HEK293 (cell line): ENCODE results near the gene SHC4.

Experiments
- CTCF ChIA-PET: fragments of 350-600 bp; formaldehyde crosslinking; extraction: SDS; loops from one replicate; lab custom pipeline; 2021; ENCODE audit warnings: antibody characterized with exemption; lab: Yijun Ruan, JAX
- POLR2A ChIA-PET: fragments of 300-600 bp; formaldehyde crosslinking; extraction: SDS; loops from one replicate; lab custom pipeline; 2020; ENCODE audit warnings: antibody characterized with exemption, inconsistent platforms; lab: Yijun Ruan, JAX
- H3K27ac ChIP-seq: fragments of 200-500 bp; sonication (Bioruptor generic); 2 replicates; pipeline ENCODE4 v1.5.1; 2014; ENCODE audit warnings: low read depth, low read length, control low read depth, inconsistent platforms; ENCODE audit errors: extremely low read depth
- H3K36me3 ChIP-seq, 2 experiments: fragments of 200-500 bp in 1 of 2; sonication (Bioruptor generic) in 1 of 2; 1 replicate in 1 of 2; 2 replicates in 1 of 2; pipeline ENCODE4 v1.5.1; 2014 to 2017; ENCODE audit warnings: inconsistent platforms in 2 of 2, low read length in 2 of 2; ENCODE audit not compliant: control insufficient read depth in 2 of 2, insufficient read depth in 1 of 2
- H3K4me1 ChIP-seq: fragments of 200-500 bp; sonication (Bioruptor generic); 2 replicates; pipeline ENCODE4 v1.5.1; 2014; ENCODE audit warnings: mild to moderate bottlenecking, low read length, inconsistent platforms; ENCODE audit not compliant: control insufficient read depth, insufficient read depth
- H3K4me3 ChIP-seq: 2 replicates; pipeline ENCODE4 v1.5.1; 2011; ENCODE audit warnings: low read depth, mild to moderate bottlenecking, control low read depth, low read length, moderate library complexity
- H3K9me3 ChIP-seq: fragments of 200-500 bp; sonication (Bioruptor generic); 2 replicates; pipeline ENCODE4 v1.5.1; 2014; ENCODE audit warnings: low read depth, low read length, inconsistent platforms; ENCODE audit not compliant: control insufficient read depth, insufficient read depth
- BCL6B ChIP-seq: fragments of 450-650 bp; formaldehyde crosslinking; IDR thresholded peaks from 2 replicates; pipeline ENCODE4 v1.5.1; 2017; ENCODE audit warnings: missing biosample characterization, missing genetic modification characterization
- CTCF ChIP-seq: fragments of 450-650 bp; formaldehyde crosslinking; IDR thresholded peaks from 2 replicates; pipeline ENCODE4 v1.5.1; 2016; ENCODE audit warnings: missing biosample characterization, missing genetic modification characterization
- HOXA7 ChIP-seq: sonication (generic); formaldehyde crosslinking; IDR thresholded peaks from 2 replicates; pipeline ENCODE4 v1.8.1; 2022; ENCODE audit warnings: missing genetic modification reagents, borderline replicate concordance
- KLF16 ChIP-seq: fragments of 450-650 bp; formaldehyde crosslinking; IDR thresholded peaks from 2 replicates; pipeline ENCODE4 v1.5.1; 2017; ENCODE audit warnings: missing biosample characterization, missing genetic modification characterization
- PRDM1 ChIP-seq: fragments of 450-650 bp; formaldehyde crosslinking; IDR thresholded peaks from 2 replicates; pipeline ENCODE4; 2016; ENCODE audit warnings: missing biosample characterization, missing genetic modification characterization
- ZBTB10 ChIP-seq: fragments of 450-650 bp; formaldehyde crosslinking; IDR thresholded peaks from 2 replicates; pipeline ENCODE4 v1.5.1; 2016; ENCODE audit warnings: missing biosample characterization, missing genetic modification characterization
- ZBTB17 ChIP-seq: fragments of 450-650 bp; formaldehyde crosslinking; IDR thresholded peaks from 2 replicates; pipeline ENCODE4 v1.5.1; 2016; ENCODE audit warnings: missing biosample characterization, missing genetic modification characterization
- ZFP41 ChIP-seq: fragments of 450-650 bp; formaldehyde crosslinking; IDR thresholded peaks from 2 replicates; pipeline ENCODE4 v1.5.1; 2016; ENCODE audit warnings: missing biosample characterization, missing genetic modification characterization, borderline replicate concordance
- ZNF18 ChIP-seq: fragments of 450-650 bp; formaldehyde crosslinking; IDR thresholded peaks from 2 replicates; pipeline ENCODE4 v1.5.1; 2016; ENCODE audit warnings: missing biosample characterization, missing genetic modification characterization
- ZNF2 ChIP-seq: fragments of 450-650 bp; formaldehyde crosslinking; IDR thresholded peaks from 2 replicates; pipeline ENCODE4 v1.5.1; 2016; ENCODE audit warnings: missing biosample characterization, missing genetic modification characterization
- ZNF214 ChIP-seq: fragments of 450-650 bp; formaldehyde crosslinking; IDR thresholded peaks from 2 replicates; pipeline ENCODE4 v1.5.1; 2017; ENCODE audit warnings: missing biosample characterization, mild to moderate bottlenecking, missing genetic modification characterization, borderline replicate concordance
- ZNF544 ChIP-seq: fragments of 450-650 bp; formaldehyde crosslinking; IDR thresholded peaks from 2 replicates; pipeline ENCODE4 v1.5.0; 2017; ENCODE audit warnings: missing biosample characterization, missing genetic modification characterization
- ZNF560 ChIP-seq: fragments of 450-650 bp; formaldehyde crosslinking; IDR thresholded peaks from 2 replicates; pipeline ENCODE4 v1.5.1; 2017; ENCODE audit warnings: missing biosample characterization, missing genetic modification characterization, borderline replicate concordance
- ZNF610 ChIP-seq: fragments of 450-650 bp; formaldehyde crosslinking; IDR thresholded peaks from 2 replicates; pipeline ENCODE4 v1.5.1; 2016; ENCODE audit warnings: missing biosample characterization, missing genetic modification characterization, borderline replicate concordance
- ZNF654 ChIP-seq: fragments of 450-650 bp; formaldehyde crosslinking; IDR thresholded peaks from 2 replicates; pipeline ENCODE4 v1.5.1; 2016; ENCODE audit warnings: low read depth, missing biosample characterization, missing genetic modification characterization
- ZNF658 ChIP-seq: fragments of 450-650 bp; formaldehyde crosslinking; IDR thresholded peaks from 2 replicates; pipeline ENCODE4; 2016; ENCODE audit warnings: missing biosample characterization, missing genetic modification characterization
- ZNF692 ChIP-seq: fragments of 450-650 bp; formaldehyde crosslinking; IDR thresholded peaks from 2 replicates; pipeline ENCODE4 v1.5.1; 2016; ENCODE audit warnings: missing biosample characterization, missing genetic modification characterization
- ZNF837 ChIP-seq: fragments of 450-650 bp; formaldehyde crosslinking; IDR thresholded peaks from 2 replicates; pipeline ENCODE4 v1.5.1; 2016; ENCODE audit warnings: missing biosample characterization, missing genetic modification characterization

SHC4 gene

GRCh38 chr15:48966595-48967301 lies 3.0 kb upstream of the SHC4 start (continued):
- TF ChIP-seq ZNF610 (tag by site-specific recombination) (no peak), ZNF560 (tag by site-specific recombination) (no peak), ZBTB10 (tag by site-specific recombination) (no peak), PRDM1 (tag by site-specific recombination) (no peak), ZNF837 (no peak), ZNF658 (tag by site-specific recombination) (no peak), ZNF692 (tag by site-specific recombination) (no peak), ZNF2 (tag by site-specific recombination) (no peak), ZFP41 (tag by site-specific recombination) (no peak), KLF16 (tag by site-specific recombination) (no peak)

GRCh38 chr15:48965972-48966371 lies 2.3 kb upstream of the SHC4 start:
- no peaks in the 10 kb centered on the region for H3K4me1 ChIP-seq
- TF ChIP-seq CTCF (peak; percentile 32; the same call in 1 of the 2 replicates), ZNF214 (no peak), ZNF18 (tag by site-specific recombination) (no peak), ZNF654 (tag by site-specific recombination) (peak; percentile 26), ZNF544 (no peak), ZBTB17 (tag by site-specific recombination) (0 out of 2 replicates have a peak, but pooled peaks have one; percentile 11), HOXA7 (CRISPR knock-in tag) (no peak), BCL6B (tag by site-specific recombination) (no peak)
- H3K4me3 ChIP-seq: no peak overlapping the region
- H3K9me3 ChIP-seq: no peaks in the 10 kb centered on the region
- POLR2A ChIA-PET: no interaction called here
- no peaks in the 10 kb centered on the region for H3K36me3 ChIP-seq
- CTCF ChIA-PET: interaction anchor here (0.8 to 4.6 kb wide), 6 partner anchors 9 to 269 kb away, joined by 3 to 34 read pairs (median 3); no protein-coding TSS in a partner anchor
- H3K27ac ChIP-seq: no peak overlapping the region
